Activated T-cell treated with anti-CD3 and anti-CD28 coated beads, Interleukin-2, amount 50 U/mL, for 4 hours (primary cell): ENCODE measurements around the gene GMDS. TPM values are rescaled to one million over a fixed set of nuclear protein-coding genes. Genes with fewer than 3 reads are reported as not detected.
"Not testable (repeated sequence)": the region's sequence is repeated elsewhere in the genome, so short reads cannot be mapped to it uniquely, and the experiment has no call there.

ENCODE experiments used
- ATAC-seq, 2 donors: fragments of 200-7000 bp; cut with Tn5 transposase; one replicate each; pipeline ENCODE4 v1.10.0; 2021
- DNase-seq: peaks from one replicate; pipeline ENCODE4 v3.0.0-alpha.2; 2020
- H3K27me3 Mint-ChIP-seq: one replicate; pipeline ENCODE4 v1.8.0; 2021; ENCODE audit warnings: low read depth, mixed read lengths
- H3K36me3 Mint-ChIP-seq: one replicate; pipeline ENCODE4 v1.8.0; 2022; ENCODE audit warnings: mixed read lengths; ENCODE audit not compliant: insufficient read depth
- H3K4me1 Mint-ChIP-seq: one replicate; pipeline ENCODE4 v1.8.0; 2021; ENCODE audit warnings: low read depth, mixed read lengths
- H3K4me3 Mint-ChIP-seq: one replicate; pipeline ENCODE4 v1.8.0; 2021; ENCODE audit warnings: mild to moderate bottlenecking, moderate library complexity, mixed read lengths
- H3K9me3 Mint-ChIP-seq: one replicate; pipeline ENCODE4 v1.8.0; 2021; ENCODE audit warnings: mixed read lengths
- total RNA-seq, 3 donors: library from RNA; stranded (reverse); gene quantifications; one replicate each; pipeline ENCODE4 v1.2.1, GENCODE V29; 2021

Gene GMDS
- total RNA-seq, 3 donors from 2014 or later, result 38.9 to 48.0 (median 43.9) TPM

GRCh38 chr6:1690656-1691055 lies 554.7 kb downstream of the GMDS start:
- not testable (repeated sequence) for H3K9me3 Mint-ChIP-seq, DNase-seq, H3K4me3 Mint-ChIP-seq, H3K4me1 Mint-ChIP-seq, H3K36me3 Mint-ChIP-seq, H3K27me3 Mint-ChIP-seq, ATAC-seq

GRCh38 chr6:1689141-1689540 lies 556.3 kb downstream of the GMDS start:
- no peak for ATAC-seq
- no peak for DNase-seq
- Mint-ChIP-seq H3K36me3 (peaks cover 7% of the 10 kb centered on the region), H3K4me3 (no peak overlapping the region), H3K4me1 (no peaks in the 10 kb centered on the region), H3K9me3 (peaks cover 4% of the 10 kb centered on the region), H3K27me3 (no peaks in the 10 kb centered on the region)

- H3K36me3 Mint-ChIP-seq, result peaks cover 7% of the 10 kb centered on the region
- no peak overlapping the region for H3K4me3 Mint-ChIP-seq
- no peak for DNase-seq
- no peaks in the 10 kb centered on the region for H3K27me3 Mint-ChIP-seq
- ATAC-seq, result no peak
- H3K4me1 Mint-ChIP-seq, result no peaks in the 10 kb centered on the region
- peaks cover 4% of the 10 kb centered on the region for H3K9me3 Mint-ChIP-seq
Measured at GRCh38 chr6:1688396-1688795, 557.0 kb downstream of the GMDS start.

- H3K4me3 Mint-ChIP-seq, result no peak overlapping the region
- H3K36me3 Mint-ChIP-seq, result peaks cover 7% of the 10 kb centered on the region
- no peaks in the 10 kb centered on the region for H3K27me3 Mint-ChIP-seq
- H3K4me1 Mint-ChIP-seq, result no peaks in the 10 kb centered on the region
- no peaks in the 10 kb centered on the region for H3K9me3 Mint-ChIP-seq
- no peak for ATAC-seq
- DNase-seq, result no peak
Measured at GRCh38 chr6:1687402-1687801, 558.0 kb downstream of the GMDS start.

GRCh38 chr6:1686117-1687098 lies 559.0 kb downstream of the GMDS start:
- no peaks in the 10 kb centered on the region for H3K27me3 Mint-ChIP-seq
- DNase-seq, result no peak
- no peak for ATAC-seq
- no peak overlapping the region for H3K4me3 Mint-ChIP-seq
- peaks cover 7% of the 10 kb centered on the region for H3K36me3 Mint-ChIP-seq
- no peaks in the 10 kb centered on the region for H3K9me3 Mint-ChIP-seq
- H3K4me1 Mint-ChIP-seq, result no peaks in the 10 kb centered on the region

GRCh38 chr6:1679688-1680068 lies 565.7 kb downstream of the GMDS start:
- Mint-ChIP-seq H3K36me3 (no peaks in the 10 kb centered on the region), H3K27me3 (no peaks in the 10 kb centered on the region), H3K4me1 (no peaks in the 10 kb centered on the region), H3K9me3 (no peaks in the 10 kb centered on the region), H3K4me3 (no peak overlapping the region)
- DNase-seq (no peak), ATAC-seq (no peak)

GRCh38 chr6:1679031-1679687 lies 566.2 kb downstream of the GMDS start:
- ATAC-seq, result no peak
- no peaks in the 10 kb centered on the region for H3K9me3 Mint-ChIP-seq
- H3K27me3 Mint-ChIP-seq, result no peaks in the 10 kb centered on the region
- H3K4me1 Mint-ChIP-seq, result no peaks in the 10 kb centered on the region
- no peaks in the 10 kb centered on the region for H3K36me3 Mint-ChIP-seq
- DNase-seq, result no peak
- no peak overlapping the region for H3K4me3 Mint-ChIP-seq

- DNase-seq, result no peak
- Mint-ChIP-seq H3K4me3 (no peak overlapping the region), H3K36me3 (no peaks in the 10 kb centered on the region), H3K9me3 (no peaks in the 10 kb centered on the region), H3K27me3 (no peaks in the 10 kb centered on the region), H3K4me1 (no peaks in the 10 kb centered on the region)
- ATAC-seq, result no peak
Measured at GRCh38 chr6:1678201-1678600, 567.2 kb downstream of the GMDS start.

- no peak for DNase-seq
- Mint-ChIP-seq H3K36me3 (no peaks in the 10 kb centered on the region), H3K9me3 (no peaks in the 10 kb centered on the region), H3K4me1 (no peaks in the 10 kb centered on the region), H3K4me3 (no peak overlapping the region), H3K27me3 (no peaks in the 10 kb centered on the region)
- no peak for ATAC-seq
Measured at GRCh38 chr6:1672379-1672778, 573.0 kb downstream of the GMDS start.

- H3K9me3 Mint-ChIP-seq, result no peaks in the 10 kb centered on the region
- no peaks in the 10 kb centered on the region for H3K4me1 Mint-ChIP-seq
- no peaks in the 10 kb centered on the region for H3K36me3 Mint-ChIP-seq
- no peak overlapping the region for H3K4me3 Mint-ChIP-seq
- ATAC-seq, result no peak
- DNase-seq, result no peak
- H3K27me3 Mint-ChIP-seq, result no peaks in the 10 kb centered on the region
Measured at GRCh38 chr6:1670711-1671462, 574.5 kb downstream of the GMDS start.

- Mint-ChIP-seq H3K4me3 (no peak overlapping the region), H3K27me3 (no peaks in the 10 kb centered on the region), H3K36me3 (no peaks in the 10 kb centered on the region), H3K9me3 (no peaks in the 10 kb centered on the region), H3K4me1 (no peaks in the 10 kb centered on the region)
- DNase-seq, result no peak
- ATAC-seq, result no peak
Measured at GRCh38 chr6:1669996-1670395, 575.4 kb downstream of the GMDS start.

GRCh38 chr6:1668456-1668855 lies 576.9 kb downstream of the GMDS start:
- DNase-seq, H3K4me1 Mint-ChIP-seq, H3K4me3 Mint-ChIP-seq, H3K9me3 Mint-ChIP-seq, H3K36me3 Mint-ChIP-seq, ATAC-seq, H3K27me3 Mint-ChIP-seq: not testable (repeated sequence)

- Mint-ChIP-seq H3K36me3 (peaks cover 2% of the 10 kb centered on the region), H3K27me3 (no peaks in the 10 kb centered on the region), H3K4me3 (no peak overlapping the region), H3K4me1 (no peaks in the 10 kb centered on the region), H3K9me3 (no peaks in the 10 kb centered on the region)
- DNase-seq (no peak), ATAC-seq (no peak)
Measured at GRCh38 chr6:1667805-1668175, 577.6 kb downstream of the GMDS start.

- Mint-ChIP-seq H3K4me3 (no peak overlapping the region), H3K36me3 (peaks cover 2% of the 10 kb centered on the region), H3K9me3 (no peaks in the 10 kb centered on the region), H3K27me3 (no peaks in the 10 kb centered on the region), H3K4me1 (no peaks in the 10 kb centered on the region)
- ATAC-seq (no peak), DNase-seq (no peak)
Measured at GRCh38 chr6:1667012-1667804, 578.2 kb downstream of the GMDS start.
